ENCODE data around the gene SLC15A3.
A peak's percentile ranks its signal among the peaks of the same experiment; 100 is the strongest.

The SLC15A3 gene

DNA sequence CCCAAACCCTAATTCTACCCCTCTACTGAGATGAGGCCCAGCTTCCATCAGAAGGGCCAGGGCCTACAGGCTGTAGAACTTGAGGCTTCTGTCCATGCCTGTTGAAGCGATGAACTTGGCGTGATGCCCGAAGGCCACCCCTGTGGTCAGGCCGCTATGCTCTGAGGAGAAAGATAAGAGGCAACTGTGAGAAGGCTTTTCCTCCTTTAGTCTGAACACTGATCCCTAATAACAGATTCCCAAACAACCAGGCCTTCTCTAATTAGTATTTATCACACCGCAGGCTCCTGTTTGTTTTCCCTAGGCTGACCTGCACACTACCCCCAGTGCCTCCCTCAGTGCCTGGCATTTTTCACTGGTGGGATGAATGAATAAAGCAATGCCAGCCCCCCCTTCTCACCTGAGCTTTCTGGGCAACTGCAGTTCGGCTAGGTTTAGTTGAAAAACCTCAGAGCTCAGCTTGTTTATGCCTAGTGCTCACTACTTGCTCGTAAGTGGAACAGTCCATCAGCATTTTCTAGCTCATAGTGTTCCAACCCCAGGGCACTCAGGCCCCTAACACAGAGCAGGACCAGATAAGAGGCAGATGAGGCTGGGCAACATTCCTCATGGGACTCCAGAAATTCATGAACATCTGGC, 60.8 kb downstream of the SLC15A3 start:
- TF ChIP-seq, protein P1, sequence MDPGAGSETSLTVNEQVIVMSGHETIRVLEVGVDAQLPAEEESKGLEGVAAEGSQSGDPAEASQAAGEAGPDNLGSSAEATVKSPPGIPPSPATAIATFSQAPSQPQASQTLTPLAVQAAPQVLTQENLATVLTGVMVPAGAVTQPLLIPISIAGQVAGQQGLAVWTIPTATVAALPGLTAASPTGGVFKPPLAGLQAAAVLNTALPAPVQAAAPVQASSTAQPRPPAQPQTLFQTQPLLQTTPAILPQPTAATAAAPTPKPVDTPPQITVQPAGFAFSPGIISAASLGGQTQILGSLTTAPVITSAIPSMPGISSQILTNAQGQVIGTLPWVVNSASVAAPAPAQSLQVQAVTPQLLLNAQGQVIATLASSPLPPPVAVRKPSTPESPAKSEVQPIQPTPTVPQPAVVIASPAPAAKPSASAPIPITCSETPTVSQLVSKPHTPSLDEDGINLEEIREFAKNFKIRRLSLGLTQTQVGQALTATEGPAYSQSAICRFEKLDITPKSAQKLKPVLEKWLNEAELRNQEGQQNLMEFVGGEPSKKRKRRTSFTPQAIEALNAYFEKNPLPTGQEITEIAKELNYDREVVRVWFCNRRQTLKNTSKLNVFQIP (CRISPR knock-in tag; IDR thresholded peaks at IDR 0.05; ENCODE audit: borderline replicate concordance, low read depth): no peak
- TF ChIP-seq PPARA (CRISPR knock-in tag; IDR thresholded peaks at IDR 0.05; ENCODE audit: borderline replicate concordance) (no peak), ESRRG (CRISPR knock-in tag; IDR thresholded peaks at IDR 0.05) (no peak), TCF4 (CRISPR knock-in tag; IDR thresholded peaks at IDR 0.05; ENCODE audit: borderline replicate concordance) (no peak), GLIS3 (CRISPR knock-in tag; IDR thresholded peaks at IDR 0.05) (no peak), ZNF70 (CRISPR knock-in tag; IDR thresholded peaks at IDR 0.05) (no peak), CSDC2 (CRISPR knock-in tag; IDR thresholded peaks at IDR 0.05) (no peak), TOX (CRISPR knock-in tag; IDR thresholded peaks at IDR 0.05; ENCODE audit: borderline replicate concordance) (no peak), ZFP30 (CRISPR knock-in tag; IDR thresholded peaks at IDR 0.05) (no peak), ZFP3 (CRISPR knock-in tag; IDR thresholded peaks at IDR 0.05) (no peak), ISL1 (CRISPR knock-in tag; IDR thresholded peaks at IDR 0.05) (no peak)
- TF ChIP-seq, protein P2, sequence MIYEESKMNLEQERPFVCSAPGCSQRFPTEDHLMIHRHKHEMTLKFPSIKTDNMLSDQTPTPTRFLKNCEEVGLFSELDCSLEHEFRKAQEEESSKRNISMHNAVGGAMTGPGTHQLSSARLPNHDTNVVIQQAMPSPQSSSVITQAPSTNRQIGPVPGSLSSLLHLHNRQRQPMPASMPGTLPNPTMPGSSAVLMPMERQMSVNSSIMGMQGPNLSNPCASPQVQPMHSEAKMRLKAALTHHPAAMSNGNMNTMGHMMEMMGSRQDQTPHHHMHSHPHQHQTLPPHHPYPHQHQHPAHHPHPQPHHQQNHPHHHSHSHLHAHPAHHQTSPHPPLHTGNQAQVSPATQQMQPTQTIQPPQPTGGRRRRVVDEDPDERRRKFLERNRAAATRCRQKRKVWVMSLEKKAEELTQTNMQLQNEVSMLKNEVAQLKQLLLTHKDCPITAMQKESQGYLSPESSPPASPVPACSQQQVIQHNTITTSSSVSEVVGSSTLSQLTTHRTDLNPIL (CRISPR knock-in tag; IDR thresholded peaks at IDR 0.05; ENCODE audit: low read depth): no peak
- ATAC-seq: no peak

DNA sequence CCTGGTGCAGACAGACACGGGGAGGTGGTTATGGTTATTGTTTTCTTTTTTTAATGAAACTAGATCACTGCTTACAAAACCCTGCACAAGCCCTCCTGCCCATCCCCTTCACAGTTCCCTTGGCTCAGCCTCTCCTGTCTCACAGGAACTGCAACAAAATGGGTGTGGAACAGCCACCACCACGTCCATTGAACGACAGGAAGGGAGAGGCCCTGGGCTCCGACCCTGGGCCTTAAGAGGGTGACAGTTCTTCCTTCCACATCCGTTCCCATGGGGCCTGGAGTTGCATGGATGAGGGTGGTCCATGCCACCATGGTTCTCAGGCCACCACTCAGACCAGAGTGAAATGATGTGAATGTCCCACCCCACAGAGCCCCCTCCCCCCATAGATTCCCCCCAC, 61.3 kb downstream of the SLC15A3 start:
- no peak for TF ChIP-seq CSDC2 (CRISPR knock-in tag; IDR thresholded peaks at IDR 0.05)
- no peak for TF ChIP-seq CSRNP3 (CRISPR knock-in tag; IDR thresholded peaks at IDR 0.05)
- TF ChIP-seq ZNF565 (CRISPR knock-in tag; conservative IDR thresholded peaks at IDR 0.05; ENCODE audit: low read depth): no peak
- no peak for TF ChIP-seq ISL1 (CRISPR knock-in tag; IDR thresholded peaks at IDR 0.05)
- TF ChIP-seq, protein P3, sequence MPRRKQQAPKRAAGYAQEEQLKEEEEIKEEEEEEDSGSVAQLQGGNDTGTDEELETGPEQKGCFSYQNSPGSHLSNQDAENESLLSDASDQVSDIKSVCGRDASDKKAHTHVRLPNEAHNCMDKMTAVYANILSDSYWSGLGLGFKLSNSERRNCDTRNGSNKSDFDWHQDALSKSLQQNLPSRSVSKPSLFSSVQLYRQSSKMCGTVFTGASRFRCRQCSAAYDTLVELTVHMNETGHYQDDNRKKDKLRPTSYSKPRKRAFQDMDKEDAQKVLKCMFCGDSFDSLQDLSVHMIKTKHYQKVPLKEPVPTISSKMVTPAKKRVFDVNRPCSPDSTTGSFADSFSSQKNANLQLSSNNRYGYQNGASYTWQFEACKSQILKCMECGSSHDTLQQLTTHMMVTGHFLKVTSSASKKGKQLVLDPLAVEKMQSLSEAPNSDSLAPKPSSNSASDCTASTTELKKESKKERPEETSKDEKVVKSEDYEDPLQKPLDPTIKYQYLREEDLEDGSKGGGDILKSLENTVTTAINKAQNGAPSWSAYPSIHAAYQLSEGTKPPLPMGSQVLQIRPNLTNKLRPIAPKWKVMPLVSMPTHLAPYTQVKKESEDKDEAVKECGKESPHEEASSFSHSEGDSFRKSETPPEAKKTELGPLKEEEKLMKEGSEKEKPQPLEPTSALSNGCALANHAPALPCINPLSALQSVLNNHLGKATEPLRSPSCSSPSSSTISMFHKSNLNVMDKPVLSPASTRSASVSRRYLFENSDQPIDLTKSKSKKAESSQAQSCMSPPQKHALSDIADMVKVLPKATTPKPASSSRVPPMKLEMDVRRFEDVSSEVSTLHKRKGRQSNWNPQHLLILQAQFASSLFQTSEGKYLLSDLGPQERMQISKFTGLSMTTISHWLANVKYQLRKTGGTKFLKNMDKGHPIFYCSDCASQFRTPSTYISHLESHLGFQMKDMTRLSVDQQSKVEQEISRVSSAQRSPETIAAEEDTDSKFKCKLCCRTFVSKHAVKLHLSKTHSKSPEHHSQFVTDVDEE (CRISPR knock-in tag; IDR thresholded peaks at IDR 0.05): no peak
- no peak for TF ChIP-seq GLIS3 (CRISPR knock-in tag; IDR thresholded peaks at IDR 0.05)
- no peak for TF ChIP-seq ZNF8 (CRISPR knock-in tag; IDR thresholded peaks at IDR 0.05)
- TF ChIP-seq, protein P1 (CRISPR knock-in tag; IDR thresholded peaks at IDR 0.05; ENCODE audit: borderline replicate concordance, low read depth): no peak
- no peak for TF ChIP-seq ARNTL (CRISPR knock-in tag; IDR thresholded peaks at IDR 0.05; ENCODE audit: borderline replicate concordance, low read depth)
- ATAC-seq: no peak

DNA sequence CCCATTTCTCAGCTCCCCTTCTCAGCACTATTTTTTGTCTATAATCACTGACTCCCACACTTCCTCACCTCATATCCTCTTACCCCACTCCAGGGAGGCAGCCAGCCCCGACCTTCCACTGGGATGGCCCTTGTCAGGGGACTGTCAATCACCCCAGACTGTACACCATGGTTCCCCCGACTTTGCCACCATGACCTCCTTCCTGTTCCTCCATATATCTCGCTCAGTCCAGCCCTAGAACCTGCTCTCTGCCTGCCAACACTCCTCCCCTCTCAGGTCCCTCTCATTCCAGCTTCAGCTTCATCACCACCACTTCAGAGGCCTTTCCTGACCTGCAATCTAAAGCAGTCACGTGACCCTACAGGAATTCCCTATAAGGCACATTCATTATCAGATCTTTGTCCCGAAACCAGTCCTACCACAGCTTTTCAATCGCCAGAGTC, 62.1 kb downstream of the SLC15A3 start:
- no peak for TF ChIP-seq TOX (CRISPR knock-in tag; IDR thresholded peaks at IDR 0.05; ENCODE audit: borderline replicate concordance)
- no peak; the same call in 2 of the 3 replicates for ATAC-seq

GRCh38 chr11:60887556-60887955, 64.4 kb downstream of the SLC15A3 start:
- no peak for TF ChIP-seq ZFP3 (CRISPR knock-in tag; IDR thresholded peaks at IDR 0.05)
- no peak for TF ChIP-seq SNAI2 (CRISPR knock-in tag; IDR thresholded peaks at IDR 0.05)
- TF ChIP-seq CSRNP3 (CRISPR knock-in tag; IDR thresholded peaks at IDR 0.05): no peak
- TF ChIP-seq PPARA (CRISPR knock-in tag; IDR thresholded peaks at IDR 0.05; ENCODE audit: borderline replicate concordance): no peak
- TF ChIP-seq, protein P2 (CRISPR knock-in tag; IDR thresholded peaks at IDR 0.05; ENCODE audit: low read depth): no peak
- TF ChIP-seq GLIS3 (CRISPR knock-in tag; IDR thresholded peaks at IDR 0.05): no peak
- peak; percentile 94 for ATAC-seq
